HFF-Myc (cell line): ENCODE data around the gene KCNJ15.

Source experiments
- DNase-seq: peaks from one replicate; pipeline ENCODE4 v3.0.0-alpha.2; 2011; ENCODE audit warnings: low read depth; ENCODE audit errors: extremely low read depth
- H3K4me3 ChIP-seq: replicated peaks from 2 replicates; pipeline ENCODE4 v1.5.1; 2011; ENCODE audit warnings: low read depth, mild to moderate bottlenecking, control low read depth, low read length
- CTCF ChIP-seq: IDR thresholded peaks from 2 replicates; pipeline ENCODE4 v1.5.1; 2012; ENCODE audit warnings: mild to moderate bottlenecking, low read depth, low read length, control low read depth; ENCODE audit errors: missing control alignments

KCNJ15 gene

GRCh38 chr21:38256599-38257302, at the start of gene KCNJ15:
KCNJ15 (plus strand) TSS chr21:38256991; CDS start chr21:38299262, 42,271 bp downstream.
- TF ChIP-seq CTCF, result no peak
- DNase-seq, result no peak
- no peak within 1 kb of the TSS for H3K4me3 ChIP-seq

GRCh38 chr21:38208118-38208517, 48.7 kb upstream of the KCNJ15 start:
- H3K4me3 ChIP-seq, result no peak overlapping the region
- no peak for TF ChIP-seq CTCF
- DNase-seq, result no peak

GRCh38 chr21:38211321-38211720, 45.5 kb upstream of the KCNJ15 start:
- H3K4me3 ChIP-seq, result no peak overlapping the region
- no peak for DNase-seq
- no peak for TF ChIP-seq CTCF

GRCh38 chr21:38212706-38213105, 44.1 kb upstream of the KCNJ15 start:
- no peak for DNase-seq
- no peak for TF ChIP-seq CTCF

GRCh38 chr21:38219049-38219628, 37.7 kb upstream of the KCNJ15 start:
- TF ChIP-seq CTCF, result peak; percentile 96
- no peak overlapping the region for H3K4me3 ChIP-seq
- DNase-seq, result peak; percentile 70

More at GRCh38 chr21:38212706-38213105, 44.1 kb upstream of the KCNJ15 start:
- H3K4me3 ChIP-seq, result no peak overlapping the region

GRCh38 chr21:38220270-38220737, 36.5 kb upstream of the KCNJ15 start:
- no peak for TF ChIP-seq CTCF
- no peak overlapping the region for H3K4me3 ChIP-seq
- no peak for DNase-seq
